HG03045 (cell line): Measurements from ENCODE around the gene EFHD2.
"Not testable (repeated sequence)": the region's sequence is repeated elsewhere in the genome, so short reads cannot be mapped to it uniquely, and the experiment has no call there.

ENCODE experiments used
- ATAC-seq: cut with Tn5 transposase; IDR thresholded peaks from one replicate; pipeline ENCODE4 v1.9.1; 2021; ENCODE audit warnings: mild to moderate bottlenecking, moderate library complexity; ENCODE audit not compliant: unreplicated experiment

The EFHD2 gene

DNA sequence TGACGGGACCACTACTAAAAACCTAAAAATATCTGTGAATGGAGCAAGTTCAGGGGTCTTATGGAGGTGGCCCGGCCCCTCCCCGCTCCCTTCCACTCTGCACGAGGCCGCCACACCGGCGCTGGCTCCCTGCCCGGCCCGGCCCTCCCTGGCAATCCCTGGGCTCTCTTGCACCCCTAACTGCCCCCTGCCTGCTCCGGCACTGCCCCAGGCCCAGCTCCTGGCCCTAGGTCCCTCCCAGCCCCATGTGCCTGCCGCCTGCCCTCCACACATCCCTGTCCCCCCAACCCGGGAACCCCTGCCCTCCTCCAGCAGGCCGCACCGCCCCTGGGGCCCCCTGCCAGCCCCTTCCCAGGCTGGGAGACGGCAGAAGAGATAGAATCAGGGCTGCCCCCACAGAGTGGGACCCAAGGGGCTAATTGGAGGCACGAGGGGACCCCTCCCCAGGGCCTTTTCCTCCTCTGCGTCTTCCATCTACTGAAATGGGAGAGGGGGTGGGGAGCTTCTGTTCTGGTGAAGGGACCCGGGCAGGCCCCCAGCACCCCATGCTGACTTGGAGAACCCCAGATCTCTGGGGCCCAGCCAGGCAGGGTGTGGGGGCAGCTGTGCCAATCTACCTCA, 19.2 kb downstream of the EFHD2 start:
- no peak for ATAC-seq

GRCh38 chr1:15429701-15430149, 20.0 kb downstream of the EFHD2 start:
- no peak for ATAC-seq

DNA sequence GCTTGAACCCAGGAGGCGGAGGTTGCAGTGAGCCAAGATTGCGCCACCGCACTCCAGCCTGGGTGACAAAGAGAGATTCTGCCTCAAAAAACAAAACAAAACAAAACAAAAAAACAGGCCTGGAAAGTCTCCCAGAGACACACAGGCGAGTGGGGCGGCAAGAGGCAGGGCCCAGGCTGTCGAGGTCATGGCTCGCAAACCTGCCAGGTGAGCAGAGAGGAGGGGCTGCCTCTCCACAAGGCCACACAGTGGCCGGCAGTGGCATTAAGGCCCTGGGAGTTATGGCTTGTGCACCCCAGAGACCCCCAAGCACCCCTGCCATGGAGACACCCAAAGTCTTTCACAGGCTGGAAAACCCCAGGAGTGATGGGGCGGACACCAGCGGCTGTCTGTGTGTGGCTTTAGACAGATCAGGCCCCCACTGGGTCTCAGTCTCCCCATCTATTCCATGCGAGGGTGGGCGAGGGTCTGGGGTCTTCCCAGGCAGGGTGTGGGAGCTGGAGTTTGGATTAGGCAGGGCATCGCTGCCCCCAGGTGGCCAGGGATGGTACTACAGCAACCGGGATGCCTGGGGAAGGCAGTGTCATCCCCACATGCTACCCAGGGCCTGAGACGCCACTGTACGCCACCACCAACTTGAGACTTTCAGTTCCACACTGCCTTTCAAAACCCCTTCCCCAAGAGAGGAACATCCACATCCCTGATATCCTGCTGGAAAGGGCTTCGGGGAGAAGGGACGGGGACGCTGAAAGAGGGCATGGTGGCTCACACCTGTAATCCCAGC, 21.3 kb downstream of the EFHD2 start:
- ATAC-seq: no peak

DNA sequence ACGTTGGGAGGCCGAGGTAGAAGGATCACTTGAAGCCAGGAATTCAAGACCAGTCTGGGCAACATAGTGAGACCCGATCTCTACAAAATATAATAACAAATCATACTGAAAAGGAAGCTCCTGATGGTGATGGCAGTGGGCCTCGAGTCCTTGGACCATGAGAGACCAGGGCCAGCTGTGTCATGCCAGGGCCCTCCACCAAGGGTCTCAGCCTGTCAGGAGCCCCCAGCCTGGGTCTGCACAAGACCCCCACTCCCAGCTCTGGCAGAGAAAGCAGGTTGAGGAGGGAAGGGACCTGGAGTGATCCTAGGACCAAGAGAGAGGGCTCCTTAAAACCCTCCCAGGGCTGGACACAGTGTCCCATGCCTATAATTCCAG, 21.9 kb downstream of the EFHD2 start:
- ATAC-seq: no peak

- ATAC-seq: no peak
Measured at GRCh38 chr1:15432324-15432723, 22.6 kb downstream of the EFHD2 start.

- ATAC-seq: no peak
Measured at GRCh38 chr1:15433471-15433870, 23.8 kb downstream of the EFHD2 start.

GRCh38 chr1:15434739-15435138, 25.1 kb downstream of the EFHD2 start:
- not testable (repeated sequence) for ATAC-seq

DNA sequence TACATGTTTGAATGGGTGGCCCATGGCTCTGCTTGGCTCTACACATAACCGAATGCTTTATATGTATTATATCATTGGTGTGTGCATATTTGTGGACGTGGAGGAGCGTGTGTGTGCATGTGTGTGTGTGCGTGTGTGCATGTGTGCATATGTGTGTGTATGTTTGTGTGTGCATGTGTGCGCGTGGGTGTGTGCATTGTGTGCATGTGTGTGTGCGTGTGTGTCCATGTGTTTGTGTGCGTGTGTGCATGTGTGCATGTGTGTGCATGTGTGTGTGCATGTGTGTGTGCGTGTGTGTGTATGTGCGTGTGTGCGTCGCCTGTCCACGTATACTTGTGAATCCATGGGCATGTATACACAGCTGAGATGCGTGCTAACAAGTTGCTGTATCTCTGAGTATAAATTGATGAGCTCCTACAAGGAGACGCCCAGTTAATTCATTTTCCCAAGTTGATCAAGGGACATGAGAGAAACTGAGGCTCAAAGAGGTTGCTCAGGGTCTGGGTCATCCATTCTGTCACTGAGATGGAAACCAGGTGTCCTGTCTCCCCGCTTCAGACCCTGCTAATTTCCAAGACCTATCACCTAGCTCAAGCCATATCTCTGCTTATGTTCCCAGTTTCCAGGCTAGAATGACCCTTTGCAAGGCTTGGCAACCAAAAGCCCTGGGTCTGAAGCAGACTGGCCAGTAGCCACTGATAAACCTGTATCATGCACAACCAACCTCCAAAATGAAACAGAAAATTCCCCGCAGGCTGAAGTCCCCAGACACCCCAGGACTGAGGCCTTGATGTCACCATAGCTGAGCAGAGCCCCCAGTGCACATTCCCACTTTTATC, 25.8 kb downstream of the EFHD2 start:
- ATAC-seq: no peak

GRCh38 chr1:15436881-15437442, 27.3 kb downstream of the EFHD2 start:
- no peak for ATAC-seq

GRCh38 chr1:15439325-15439724, 29.6 kb downstream of the EFHD2 start:
- no peak for ATAC-seq

- ATAC-seq: no peak
Measured at GRCh38 chr1:15440357-15440756, 30.7 kb downstream of the EFHD2 start.

DNA sequence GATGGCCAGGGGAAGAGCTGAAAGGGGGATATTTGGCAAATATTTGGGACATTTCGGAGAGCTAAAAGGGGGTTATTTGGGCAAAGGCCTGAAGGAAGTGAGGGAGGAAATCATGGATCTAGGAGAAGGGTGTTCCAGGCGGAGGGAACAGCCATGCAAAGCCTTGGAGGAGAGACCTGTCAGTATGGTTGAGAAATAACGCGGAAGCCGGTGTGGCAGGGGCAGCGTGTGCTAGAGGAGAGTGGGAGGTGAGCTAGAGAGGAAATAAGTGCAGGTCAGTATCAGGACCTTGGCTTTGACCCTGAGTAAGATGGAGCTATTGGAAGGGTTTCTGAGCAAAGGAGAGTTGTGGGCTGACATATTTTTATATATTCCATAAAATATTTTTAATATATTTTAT, 31.6 kb downstream of the EFHD2 start:
- ATAC-seq: no peak

GRCh38 chr1:15442119-15442518, 32.4 kb downstream of the EFHD2 start:
- no peak for ATAC-seq

DNA sequence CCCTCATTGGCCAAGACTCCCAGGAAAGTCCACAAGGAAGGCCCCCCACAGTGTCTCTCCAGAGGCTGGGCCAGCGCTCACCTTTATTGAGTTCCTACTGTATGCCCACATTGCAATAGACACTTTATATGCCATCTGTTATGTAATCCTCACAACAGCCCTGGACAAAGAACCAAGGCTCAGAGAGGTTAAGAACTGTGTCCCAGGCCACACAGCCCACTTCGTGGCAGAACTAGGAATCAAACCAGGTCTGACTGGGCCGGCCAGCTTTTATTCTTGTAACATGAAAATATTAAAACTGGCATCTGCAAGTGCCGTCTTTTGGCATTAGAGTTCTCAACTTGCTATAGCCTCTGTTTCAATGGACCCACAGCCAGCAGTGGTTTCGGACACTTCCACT, 33.1 kb downstream of the EFHD2 start:
- no peak for ATAC-seq

DNA sequence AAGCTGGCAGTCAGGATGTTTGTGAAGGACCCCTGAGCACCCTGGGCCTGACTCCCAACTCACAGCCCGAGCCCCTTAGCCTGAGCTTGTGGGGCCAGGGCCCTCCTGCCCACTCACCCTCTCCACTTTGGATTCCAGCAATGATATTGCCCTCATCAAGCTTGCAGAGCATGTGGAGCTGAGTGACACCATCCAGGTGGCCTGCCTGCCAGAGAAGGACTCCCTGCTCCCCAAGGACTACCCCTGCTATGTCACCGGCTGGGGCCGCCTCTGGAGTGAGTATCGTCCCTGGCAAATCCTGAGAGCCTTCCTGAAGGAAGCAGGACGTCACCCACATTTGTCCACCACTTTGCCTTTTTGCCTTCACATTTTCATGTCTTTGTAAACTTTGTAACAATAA, 33.6 kb downstream of the EFHD2 start:
- ATAC-seq: no peak

DNA sequence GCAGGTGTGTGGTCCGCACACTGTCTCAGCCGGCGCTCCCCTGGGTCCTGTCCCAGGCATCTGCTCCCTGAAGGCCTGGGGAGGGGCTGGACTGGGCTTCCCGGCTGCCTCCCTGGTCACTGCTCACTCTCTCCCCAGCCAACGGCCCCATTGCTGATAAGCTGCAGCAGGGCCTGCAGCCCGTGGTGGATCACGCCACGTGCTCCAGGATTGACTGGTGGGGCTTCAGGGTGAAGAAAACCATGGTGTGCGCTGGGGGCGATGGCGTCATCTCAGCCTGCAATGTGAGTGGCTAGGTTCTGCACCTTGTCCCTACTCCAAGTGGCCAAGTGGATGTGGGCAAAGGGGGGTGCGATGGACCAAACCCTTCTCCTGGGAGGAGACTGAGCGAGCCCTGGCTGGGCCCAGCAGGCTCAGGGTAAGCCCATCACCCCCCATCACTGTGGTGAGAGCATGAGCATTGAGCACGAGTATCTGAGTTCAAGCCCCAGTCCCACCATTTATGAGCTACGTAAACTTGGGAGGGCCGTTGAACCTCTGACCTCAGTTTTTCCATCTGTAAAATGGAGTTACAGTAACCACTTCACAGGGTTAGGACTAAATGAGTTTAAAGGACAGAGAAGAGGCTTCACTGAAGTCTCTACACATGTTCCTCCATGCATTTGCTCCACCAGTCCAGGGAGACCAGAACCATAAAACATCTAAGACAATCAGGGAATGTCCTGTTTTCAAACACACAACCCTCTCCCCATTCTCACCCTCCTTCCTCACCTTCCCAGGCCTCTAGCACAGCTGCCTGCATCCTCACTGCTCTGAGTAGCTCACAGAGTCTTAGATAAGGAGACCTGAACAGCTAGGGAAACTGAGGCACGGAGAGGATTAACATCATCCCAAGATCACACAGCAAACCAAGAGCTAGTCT, 35.0 kb downstream of the EFHD2 start:
- no peak for ATAC-seq

GRCh38 chr1:15445390-15446122, 35.9 kb downstream of the EFHD2 start:
- ATAC-seq: no peak

DNA sequence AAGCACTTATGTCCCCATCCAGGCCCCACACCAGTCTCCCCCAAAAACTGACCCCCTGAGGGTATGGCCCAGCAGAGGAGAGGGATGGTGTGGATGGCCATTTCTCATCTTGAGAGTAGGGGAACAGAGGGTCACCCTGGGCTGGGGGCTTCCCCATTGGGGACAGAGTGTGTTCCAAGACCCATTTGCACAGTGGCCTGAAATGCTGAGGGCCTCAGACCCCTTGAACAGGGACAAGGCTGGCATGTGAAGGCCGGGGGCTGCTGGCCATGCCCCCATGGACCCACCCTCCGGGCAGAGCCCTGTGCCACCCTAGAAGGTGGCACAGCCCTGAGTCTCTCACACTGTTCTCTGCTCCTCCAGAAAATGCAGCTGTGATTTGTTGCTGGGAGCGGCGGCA, 36.5 kb downstream of the EFHD2 start:
- no peak for ATAC-seq

GRCh38 chr1:15448877-15449462, 39.3 kb downstream of the EFHD2 start:
- ATAC-seq: no peak
